HG03469 (cell line): ENCODE results near the gene NAT10.

Experiments used
- ATAC-seq: cut with Tn5 transposase; IDR thresholded peaks from one replicate; pipeline ENCODE4 v1.9.1; 2021; ENCODE audit warnings: mild to moderate bottlenecking, moderate library complexity, moderate number of reproducible peaks; ENCODE audit not compliant: unreplicated experiment

NAT10 gene

DNA sequence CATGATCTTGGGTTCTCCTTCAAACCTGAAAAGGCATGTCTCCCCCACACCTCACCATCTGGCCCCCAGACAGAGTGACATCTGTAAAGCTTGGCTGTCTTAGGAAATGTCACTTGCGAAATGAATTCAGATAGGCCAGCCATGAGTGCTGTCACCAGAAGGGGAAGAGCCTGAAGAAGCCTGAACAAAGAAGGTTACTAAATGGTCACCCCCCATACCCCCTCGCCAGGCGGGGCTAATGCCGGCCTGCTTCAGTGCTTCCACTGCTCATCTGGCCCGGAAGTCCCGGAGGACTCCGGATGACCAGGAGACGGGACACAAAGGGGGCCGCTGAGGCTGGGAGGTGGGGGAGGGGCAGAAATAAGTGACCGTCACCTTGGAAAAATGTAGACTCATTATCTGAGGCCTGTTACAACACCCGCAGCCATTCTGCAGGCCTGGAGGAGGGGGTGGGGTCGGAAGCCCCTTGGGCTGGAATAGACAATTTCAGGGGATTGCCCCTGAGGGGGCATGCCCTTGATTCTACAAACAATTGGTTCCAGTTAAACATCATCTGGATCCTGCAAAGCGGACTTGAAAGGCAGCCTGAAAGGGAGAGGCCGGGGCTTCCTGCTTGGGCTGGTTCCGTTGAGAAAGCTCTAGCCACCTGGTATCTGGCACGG, 43.2 kb downstream of the NAT10 start:
- ATAC-seq: no peak

DNA sequence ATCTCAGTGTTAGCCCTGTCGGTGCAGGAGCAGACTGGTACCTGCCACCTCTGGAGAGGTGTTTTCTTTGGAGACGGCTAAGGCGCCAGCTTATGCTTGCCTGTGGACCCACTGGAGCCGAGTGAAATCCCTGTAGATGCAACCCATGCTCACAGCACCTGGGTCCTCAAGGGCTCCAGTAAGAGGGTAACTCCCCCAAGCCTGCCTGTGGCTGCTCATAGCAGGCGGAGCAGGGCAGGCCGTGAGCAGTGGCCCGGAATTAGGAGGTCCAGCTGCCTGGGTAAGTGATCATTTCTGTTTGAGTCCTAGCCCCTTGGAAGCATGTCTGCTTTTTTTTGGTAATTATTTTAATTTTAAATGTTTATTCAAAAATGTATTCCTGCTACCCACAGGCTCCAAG, 43.8 kb downstream of the NAT10 start:
- ATAC-seq: no peak

DNA sequence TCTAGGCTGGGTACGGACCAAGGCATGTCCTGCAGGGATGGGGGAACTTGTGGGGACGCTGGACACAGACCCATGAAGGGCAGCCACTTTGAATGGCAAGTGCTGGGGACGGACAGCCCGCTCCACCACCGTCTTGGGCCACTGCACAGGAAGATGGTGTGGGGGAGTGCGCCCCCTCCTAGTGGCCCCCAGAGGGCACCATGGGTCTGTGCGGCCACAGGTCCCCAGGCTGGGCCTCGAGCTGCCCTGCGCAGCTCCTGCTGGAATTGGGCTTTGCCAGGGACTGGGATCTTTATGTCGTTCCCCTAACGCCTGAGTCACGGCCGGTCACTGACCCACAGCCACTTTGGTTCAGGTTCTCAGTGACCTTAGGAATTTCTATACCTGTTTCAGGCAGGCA, 44.4 kb downstream of the NAT10 start:
- ATAC-seq: no peak

DNA sequence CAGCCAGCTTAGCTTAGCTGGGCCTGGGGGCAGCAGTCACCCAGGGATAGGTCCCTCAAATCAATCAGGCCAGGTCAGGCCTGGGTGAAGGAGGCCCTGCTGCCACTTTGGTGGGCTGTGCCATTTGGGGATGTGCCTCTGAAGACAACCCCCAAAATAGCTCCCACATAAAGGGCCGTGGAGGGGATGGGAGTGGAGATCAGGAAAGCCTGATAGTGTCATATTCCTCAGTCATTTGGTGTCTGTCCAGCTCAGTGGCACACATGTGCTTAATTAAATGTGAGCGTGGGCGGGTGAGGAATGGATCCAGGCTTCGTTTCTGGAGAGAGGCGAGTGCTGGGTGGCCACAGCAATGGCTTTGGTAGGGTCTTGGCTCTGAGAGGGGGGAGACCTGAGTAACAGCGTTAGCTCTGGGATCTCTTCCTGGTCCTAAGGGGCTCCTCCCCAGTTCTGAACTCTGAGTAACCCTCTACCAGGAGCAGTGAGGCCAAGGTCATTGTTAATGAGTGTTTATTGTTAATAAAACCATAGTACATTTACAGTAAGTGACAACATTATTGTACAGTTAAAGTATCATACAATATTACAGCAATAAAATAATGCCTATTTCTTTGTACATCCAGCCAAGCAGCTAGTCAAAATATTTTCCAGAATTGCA, 45.2 kb downstream of the NAT10 start:
- no peak for ATAC-seq

DNA sequence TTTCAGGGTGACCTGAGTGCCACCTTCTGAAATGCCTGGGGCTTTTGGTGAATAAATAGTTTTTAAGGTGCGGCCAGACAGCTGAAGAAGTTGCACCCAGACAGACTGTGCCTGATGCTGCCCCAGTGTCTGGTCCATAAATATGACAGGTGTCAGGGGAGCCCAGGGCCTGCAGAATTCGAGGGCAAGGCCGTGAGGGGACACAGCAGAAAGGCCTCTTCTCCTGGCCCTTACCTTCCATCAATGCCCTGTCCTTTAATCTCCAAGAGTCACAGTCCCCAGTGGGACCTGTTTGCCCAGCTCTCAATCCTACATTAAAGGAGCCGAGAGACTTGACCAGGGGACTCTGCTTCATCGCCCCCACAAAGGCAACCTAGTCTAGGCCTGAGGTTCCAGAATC, 45.7 kb downstream of the NAT10 start:
- ATAC-seq: no peak

DNA sequence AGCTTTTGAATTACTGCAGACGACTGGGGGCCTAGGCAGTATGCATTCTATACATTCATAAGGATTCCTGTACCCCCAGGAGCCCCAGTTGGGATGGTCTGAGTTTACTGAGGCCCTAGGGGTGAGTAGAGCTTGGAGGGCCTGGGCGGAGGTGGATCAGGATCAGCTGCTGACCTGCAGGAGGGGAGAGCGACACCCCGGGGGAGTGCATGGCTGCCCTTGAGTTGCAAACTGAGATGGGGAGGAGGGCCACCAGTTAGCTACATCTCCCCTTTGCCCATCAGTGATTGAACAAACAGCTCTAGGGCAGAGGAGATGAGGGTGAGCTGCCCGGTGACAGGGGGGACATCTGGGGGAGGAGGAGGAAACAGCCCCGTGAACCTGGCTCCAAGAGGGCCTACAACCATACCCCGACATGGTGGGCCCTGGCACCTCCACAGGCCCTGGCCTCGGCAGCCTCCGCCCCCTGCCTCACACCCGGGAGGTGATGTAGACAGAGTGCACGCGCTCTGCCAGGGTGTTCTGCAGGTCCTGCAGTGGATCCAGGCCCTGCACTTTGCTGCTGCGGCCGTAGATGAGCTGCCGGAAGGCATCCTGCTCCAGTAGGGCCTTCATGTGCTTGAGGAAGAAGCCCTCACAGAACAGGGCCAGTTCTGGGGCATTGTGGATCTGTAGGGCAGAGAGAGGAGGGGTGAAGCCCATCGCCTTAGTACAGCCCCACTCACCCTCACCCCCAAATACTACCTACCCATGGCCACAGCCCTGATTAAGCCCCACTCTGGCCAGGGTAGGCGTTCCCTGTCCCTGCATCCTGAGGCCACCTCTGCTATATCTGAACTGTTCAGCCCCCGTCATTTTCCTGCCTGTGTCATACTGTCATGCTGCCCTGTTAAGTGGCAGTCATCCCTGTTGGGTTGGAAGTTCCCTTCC, 46.8 kb downstream of the NAT10 start:
- no peak for ATAC-seq

DNA sequence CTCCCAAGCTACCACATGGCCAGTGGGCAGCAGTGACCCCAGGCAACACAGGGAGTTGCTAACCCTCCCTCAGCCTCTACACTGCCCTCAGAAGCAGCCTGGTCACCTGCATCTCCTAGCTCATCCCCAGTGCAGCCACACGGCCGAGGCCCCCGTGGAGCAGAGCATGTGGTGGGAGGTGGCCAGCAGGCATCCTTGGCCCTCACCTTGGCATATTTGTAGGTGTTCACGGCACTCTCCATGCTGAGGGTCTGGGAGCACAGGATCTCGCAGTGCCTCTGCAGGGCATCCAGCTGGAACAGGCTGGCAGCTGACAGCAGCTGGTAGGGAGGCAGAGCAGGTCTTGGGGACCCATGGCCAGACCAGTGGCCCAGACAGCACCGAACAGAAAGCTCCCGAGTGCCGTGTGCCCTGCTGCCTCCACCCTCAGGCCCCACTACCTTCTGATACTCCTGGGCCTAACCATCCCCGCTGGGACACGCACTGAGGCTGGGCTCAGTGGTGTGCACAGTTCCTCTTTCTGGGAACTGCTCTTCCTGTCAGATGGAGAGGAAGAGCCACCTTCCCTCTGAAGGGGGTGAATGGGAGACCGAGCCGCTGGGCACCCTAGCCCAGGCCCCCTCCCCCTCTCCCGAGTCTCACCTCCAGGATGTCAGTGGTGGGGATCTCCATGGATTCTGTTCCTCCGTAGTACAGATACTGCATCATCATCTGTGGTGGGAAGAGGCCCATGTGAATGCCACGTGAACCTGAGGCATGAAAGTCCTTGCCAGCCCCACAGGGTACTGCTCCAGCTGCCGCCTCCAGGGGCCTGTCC, 48.8 kb downstream of the NAT10 start:
- peak; percentile 50 for ATAC-seq

DNA sequence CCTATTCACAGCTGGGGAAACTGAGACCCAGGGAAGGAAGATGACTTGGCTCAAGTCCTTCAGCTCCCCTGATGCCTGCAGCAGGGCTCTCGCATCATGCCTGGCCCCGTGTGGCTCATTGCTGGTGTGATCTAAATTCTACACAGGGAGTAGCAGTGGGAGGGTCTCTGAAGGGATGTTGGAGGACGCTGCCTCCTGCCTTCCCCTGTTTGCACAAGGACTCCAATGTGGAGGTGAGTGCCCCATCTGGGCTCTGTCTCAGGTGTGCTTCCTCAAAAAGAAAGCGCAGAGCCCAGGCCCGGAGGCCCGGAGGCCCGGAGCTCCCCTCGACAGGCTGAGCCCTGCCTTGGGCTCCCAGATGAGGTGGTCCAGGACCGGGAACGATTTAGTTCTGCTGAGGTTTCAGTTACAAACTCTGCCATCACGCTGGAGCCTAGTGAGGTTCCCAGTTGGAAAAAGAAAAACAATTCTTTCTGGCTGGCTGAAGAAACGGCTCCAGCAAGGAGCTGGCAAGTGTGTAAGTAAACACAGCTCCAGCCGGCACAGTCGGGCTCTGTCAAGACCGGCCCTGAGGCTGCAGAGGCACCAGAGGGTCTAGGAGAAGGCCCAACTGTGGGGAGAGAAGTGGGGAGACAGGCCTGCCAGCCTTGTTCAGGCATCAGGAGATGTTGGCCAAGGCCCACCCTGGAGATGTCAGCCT, 49.8 kb downstream of the NAT10 start:
- no peak for ATAC-seq

DNA sequence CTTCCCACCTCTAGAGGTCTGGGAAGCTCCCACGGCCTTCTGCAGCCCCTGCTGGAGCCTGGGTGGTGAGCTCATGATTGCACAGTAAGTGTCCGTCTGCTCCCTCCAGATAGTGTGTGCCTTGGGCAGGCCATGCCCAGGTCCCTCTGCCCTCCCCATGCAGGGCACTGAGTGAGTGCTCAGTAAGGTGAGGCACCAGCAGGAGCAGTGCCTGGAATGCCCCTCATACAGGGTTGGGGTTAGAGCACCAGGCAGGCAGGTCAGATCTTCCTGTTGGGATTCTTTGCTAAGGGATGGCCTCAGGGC, 50.3 kb downstream of the NAT10 start:
- no peak for ATAC-seq

DNA sequence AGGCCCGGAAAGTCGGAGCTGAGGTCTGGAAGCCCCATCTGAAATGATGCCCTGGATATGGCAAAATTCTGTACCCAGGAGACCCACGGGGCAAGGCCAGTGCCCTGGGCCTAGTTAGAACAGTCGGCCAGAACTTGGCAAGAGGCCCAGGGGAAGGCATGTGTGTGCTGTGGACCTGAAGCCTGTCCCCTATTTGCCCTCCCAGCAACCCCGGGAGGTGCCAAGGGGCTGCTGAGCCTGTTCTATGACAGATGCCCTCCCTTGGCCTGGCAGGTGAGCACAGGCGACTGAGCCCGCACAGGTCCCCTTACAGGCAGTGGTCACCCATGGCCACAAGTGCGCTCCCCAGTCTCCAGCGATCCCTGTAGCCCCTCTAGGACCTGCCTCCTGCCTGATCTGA, 51.7 kb downstream of the NAT10 start:
- ATAC-seq: no peak

DNA sequence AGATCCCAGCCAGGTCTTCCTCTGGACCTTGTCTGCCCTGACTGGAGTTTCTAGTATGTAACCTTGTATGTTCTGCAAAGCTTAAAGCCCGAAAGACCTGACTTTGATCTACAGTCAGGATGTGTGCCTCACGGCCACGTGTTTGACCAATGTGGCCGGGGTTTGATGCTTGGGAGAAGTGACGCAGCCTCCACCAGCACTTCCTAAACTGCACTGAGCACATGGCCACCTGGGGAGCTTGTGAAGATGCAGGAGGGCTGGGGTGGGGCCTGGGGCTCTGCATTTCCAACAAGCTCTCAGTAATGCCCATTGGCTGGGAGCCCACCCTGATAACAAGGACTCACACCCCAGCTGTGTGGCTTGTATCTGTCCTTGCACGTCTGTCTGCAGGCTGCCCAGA, 53.2 kb downstream of the NAT10 start:
- ATAC-seq: no peak

DNA sequence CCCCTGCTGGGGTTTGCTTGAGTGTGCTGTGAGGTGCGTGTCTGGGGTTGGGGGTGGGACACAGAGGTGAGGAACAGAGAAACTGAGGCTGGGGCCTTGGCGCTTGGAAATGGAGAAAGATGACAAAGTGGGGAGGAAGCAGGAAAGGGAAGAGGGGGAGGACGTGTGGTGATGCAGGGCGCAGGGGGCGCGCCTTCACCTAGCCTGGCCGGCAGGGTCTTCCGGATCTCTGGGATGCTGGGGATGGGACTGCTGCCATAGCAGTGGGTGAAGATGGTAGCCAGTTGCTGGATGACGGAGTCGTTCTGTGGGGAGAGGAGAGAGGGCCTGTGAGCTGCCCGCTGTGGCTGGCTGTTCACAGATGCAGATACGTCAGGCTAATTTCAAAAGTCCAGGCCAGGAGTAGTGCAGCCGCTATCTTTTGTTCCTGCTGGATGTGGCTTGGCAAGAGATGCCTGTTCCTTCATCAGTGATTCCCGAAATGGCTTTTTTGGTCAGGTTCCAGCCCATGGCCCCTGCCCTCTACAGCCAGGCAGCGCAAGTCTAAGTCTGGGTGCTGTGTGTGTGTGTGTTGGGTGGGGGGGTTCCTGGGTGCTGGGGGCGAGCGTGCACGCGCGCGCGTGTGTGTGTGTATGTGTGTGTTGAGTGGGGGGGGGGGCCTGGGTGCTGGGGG, 54.8 kb downstream of the NAT10 start:
- no peak for ATAC-seq

DNA sequence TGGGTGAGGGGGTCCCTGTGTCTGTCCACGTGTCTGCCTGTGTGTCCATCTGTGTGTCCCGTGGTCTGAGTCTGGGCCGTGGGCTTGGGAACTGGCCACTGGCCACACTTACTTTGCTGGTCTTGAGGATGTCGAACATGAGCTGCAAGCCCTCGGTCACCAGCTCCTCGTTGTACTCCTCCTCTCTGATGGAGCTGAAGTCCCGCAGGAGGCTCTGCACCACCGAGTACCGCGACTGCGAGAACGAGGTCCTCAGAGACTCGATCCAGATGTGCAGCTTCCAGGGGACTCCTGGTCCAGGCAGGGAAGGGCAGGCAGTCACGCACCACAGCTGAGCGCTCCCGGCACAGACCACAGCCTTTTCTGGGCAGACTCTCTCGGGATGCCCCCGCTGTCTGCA, 55.4 kb downstream of the NAT10 start:
- ATAC-seq: no peak

DNA sequence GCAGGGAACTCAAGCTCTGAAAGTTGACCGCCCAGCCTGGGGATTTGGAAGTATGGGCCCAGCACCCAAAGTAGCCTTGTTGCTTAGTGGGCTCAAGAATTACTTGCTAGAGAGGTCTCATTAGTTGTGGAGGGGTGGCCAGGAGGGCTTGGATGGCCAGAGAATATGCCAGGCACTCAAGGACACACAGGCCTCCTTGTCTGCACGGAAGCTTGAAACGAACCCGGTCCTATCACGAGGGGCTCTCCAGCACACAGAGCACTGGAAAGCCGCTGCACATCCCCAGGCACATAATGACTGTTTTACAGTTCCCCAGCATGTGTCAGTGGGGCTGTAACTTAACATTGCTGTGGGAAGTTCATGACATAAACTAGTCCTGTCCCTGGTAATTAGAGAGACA, 55.9 kb downstream of the NAT10 start:
- no peak for ATAC-seq

DNA sequence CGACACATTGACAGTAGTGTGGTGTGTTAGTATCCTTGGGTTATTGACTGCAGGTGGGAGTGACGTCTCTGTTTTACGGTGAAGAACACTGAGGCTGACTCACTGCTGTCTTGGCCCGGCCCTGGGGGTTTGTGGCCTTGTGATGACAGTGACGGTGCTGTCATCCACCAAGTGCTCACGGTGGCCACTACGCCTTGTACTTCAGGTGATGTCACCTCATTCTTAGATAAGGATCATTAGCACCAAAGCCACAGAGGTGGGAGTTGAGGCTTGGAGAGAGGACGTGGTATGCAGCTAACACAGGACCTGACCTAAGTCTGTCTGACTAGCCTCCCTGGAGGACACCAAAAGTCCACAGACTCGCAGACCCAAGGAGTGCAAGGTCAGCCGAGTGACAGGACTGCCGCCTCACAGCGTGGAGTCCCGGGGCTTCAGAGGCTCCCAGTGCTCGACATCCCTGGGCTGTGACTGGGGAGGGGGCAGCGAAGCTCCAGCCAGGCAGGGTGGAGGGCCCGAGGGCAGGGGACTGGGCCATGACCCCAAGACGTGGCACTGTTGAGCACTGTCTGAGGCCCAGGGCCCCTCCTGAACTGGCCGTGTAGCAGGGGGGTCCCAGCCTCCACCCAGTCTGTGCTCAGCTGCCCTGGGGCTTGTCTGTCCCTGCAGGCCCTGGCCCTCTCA, 56.5 kb downstream of the NAT10 start:
- no peak for ATAC-seq

DNA sequence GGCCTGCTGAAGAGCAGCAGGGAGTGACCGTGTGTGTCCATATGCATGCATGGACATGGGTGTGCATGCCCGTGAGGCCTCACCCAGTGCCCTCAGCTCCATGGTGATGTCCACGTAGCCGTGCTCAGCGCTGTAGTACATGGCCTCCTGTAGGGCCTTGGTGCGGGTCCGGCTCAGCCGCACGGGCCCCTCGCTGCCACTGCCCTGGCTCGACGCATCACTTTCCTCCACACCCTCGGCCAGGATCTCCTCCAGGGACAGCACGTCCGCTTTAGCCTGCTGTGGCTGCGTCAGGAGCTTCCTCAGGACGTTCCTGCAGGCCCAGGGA, 57.0 kb downstream of the NAT10 start:
- ATAC-seq: no peak

DNA sequence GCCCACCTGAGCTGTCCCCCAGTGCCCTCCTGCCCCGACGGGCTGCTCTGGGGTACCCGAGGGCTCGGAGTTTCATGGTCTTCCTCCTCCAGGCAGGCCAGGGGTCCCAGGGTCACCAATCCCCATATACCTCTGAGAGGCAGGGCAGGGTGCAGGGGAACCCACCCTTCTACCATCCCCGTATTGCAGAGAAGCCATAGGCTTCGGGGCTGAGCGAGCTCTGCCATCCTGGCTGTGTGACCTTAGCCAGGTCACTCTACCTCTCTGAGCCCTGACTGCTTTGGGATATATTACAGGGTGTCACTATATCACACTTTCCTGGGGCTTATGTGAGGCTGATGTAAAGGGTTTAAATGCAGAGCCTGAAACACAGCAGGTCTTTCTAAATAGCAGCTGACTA, 57.4 kb downstream of the NAT10 start:
- no peak for ATAC-seq

DNA sequence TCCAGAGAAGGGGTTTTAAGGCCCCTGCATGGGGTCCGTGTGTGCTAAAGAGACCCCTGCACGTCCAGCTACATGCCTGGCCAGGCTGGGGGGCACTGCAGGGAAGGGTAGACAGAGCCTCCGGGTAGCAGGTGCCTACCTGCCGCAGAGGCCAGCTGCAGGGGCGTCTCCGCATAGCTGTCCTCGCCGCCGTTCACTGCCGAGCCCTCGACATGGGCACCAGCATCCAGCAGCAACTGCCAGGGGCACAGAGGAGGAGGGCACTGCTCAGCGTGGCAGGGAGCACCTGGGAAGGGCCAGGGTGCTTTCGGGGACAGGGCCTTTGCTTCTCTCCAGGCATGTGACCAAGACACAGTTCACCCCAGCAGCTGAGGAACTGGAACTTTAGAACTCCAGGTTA, 59.7 kb downstream of the NAT10 start:
- ATAC-seq: no peak

DNA sequence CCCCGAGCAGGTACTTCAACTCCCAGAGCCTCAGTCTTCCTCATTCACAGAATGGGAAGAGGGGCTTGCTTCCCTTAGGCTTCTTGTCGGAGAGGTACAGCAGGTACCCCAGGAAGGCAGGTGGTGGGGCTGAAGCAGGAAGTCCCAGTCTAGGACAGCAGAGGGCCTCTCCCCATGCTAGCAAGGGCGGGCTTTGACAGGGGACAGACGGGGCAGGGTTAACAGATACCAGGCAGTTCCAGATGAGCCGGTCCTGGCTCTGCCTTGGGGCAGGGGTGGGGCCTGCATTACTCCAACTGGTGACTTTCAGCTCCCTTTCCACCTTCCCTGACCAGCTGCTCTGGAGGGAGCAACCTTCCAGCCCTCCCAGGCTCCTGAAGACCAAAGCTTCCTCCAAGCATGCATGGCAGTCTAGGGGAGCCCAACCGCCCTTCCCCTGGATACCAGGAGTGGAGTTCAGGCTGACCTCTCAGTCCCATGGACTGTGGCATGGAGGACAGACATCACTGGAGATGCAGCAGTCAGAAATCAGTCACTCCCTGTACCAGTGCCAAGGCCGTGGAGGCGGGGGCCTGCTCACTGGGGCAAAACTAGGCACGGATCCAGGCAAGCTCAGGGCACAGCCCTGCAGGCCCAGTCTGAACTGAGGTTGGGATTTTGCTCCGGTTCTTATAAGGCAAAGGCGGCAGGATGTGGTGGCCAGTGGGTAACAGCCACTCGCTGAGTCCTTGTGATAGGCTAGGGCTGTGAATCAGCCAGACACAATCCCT, 60.5 kb downstream of the NAT10 start:
- no peak for ATAC-seq
